ENCODE results near the gene DPM2. TPM values are rescaled to one million over a fixed set of nuclear protein-coding genes. Genes with fewer than 3 reads are reported as not detected.

Gene DPM2
- total RNA-seq, 6 experiments from 2014 or later = 10.6 to 19.1 (median 13.9) TPM

DNA sequence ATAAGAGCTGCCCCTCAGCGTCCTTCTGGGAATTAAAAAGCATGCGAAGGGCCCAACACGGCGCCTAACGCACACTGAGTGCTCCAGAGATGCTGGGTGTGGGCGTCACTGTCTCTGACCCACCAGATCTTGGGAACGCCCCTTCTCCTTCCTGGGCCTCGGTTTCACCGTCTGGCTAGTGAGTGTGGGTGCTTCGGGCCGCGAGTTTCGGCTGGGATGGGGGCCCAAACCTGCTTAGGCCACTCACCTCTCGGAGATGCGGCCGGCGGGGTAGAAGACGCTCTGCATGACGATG is 10.8 kb downstream of the DPM2 start:
- DNase-seq (no peak), ATAC-seq (no peak)
- TF ChIP-seq, protein P1, sequence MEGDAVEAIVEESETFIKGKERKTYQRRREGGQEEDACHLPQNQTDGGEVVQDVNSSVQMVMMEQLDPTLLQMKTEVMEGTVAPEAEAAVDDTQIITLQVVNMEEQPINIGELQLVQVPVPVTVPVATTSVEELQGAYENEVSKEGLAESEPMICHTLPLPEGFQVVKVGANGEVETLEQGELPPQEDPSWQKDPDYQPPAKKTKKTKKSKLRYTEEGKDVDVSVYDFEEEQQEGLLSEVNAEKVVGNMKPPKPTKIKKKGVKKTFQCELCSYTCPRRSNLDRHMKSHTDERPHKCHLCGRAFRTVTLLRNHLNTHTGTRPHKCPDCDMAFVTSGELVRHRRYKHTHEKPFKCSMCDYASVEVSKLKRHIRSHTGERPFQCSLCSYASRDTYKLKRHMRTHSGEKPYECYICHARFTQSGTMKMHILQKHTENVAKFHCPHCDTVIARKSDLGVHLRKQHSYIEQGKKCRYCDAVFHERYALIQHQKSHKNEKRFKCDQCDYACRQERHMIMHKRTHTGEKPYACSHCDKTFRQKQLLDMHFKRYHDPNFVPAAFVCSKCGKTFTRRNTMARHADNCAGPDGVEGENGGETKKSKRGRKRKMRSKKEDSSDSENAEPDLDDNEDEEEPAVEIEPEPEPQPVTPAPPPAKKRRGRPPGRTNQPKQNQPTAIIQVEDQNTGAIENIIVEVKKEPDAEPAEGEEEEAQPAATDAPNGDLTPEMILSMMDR (IDR thresholded peaks at IDR 0.05) = no peak
- TF ChIP-seq POLR2A (IDR thresholded peaks at IDR 0.05) = no peak
- intact Hi-C loops (cut with DNase I) = loop anchor here (10.0 kb wide), 2 partner anchors 332 to 422 kb away; no protein-coding TSS in a partner anchor
- WGBS (ENCODE audit: insufficient coverage, low coverage, low lambda C conversion rate, missing lambda C conversion rate) = 20% methylated on average over 1 of the region's 19 CpGs
- no peak overlapping the region for H3K4me3 ChIP-seq
- no peaks in the 10 kb centered on the region for H3K36me3 ChIP-seq
- H3K4me1 ChIP-seq = peaks cover 0 to 7% (median 3%) of the 10 kb centered on the region in 4 donors
- H3K9me3 ChIP-seq = no peaks in the 10 kb centered on the region
- H3K27ac ChIP-seq = no peak overlapping the region
- H3K27me3 ChIP-seq = peaks cover 0 to 9% of the 10 kb centered on the region in 2 donors

DNA sequence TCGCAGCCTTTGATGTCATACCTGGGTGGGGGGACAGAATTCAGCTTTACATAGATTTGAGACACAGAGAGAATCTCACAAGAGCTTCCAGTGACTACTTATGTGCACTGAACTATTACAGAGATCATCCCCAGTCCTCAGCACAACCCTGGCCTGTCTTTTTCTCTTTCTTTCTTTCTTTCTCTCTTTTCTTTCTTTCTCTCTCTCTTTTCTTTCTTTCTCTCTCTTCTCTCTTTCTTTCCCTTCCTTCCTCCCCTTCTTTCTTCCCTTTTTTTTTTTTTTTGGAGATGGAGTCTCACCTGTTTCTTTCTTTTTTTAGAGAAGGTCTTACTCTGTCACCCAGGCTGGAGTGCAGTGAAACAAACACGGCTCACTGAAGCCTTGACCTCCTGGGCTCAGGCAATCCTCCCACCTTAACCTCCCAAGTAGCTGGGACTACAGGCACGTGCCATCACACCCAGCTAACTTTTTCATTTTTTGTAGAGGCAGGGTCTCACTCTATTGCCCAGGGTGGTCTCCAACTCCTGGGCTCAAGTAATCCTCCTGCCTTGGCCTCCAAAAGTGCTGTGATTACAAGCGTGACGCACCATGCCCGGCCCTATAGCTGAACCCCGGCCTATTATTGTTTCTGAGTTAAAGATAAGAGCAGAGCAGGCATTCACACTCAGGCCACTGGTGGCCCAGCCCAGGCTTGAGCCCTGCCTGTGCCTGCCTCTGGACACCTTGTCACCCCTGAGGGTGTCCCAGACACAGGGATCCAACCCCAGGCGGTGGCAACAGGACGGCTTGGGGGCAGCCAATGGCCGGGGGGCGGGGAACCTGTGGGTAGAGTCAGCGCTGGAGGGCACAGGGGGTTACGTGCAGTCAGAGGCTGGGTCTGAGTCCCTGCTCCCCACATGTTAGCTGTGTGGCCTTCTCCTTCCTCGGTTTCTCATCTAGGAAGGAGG is 11.4 kb downstream of the DPM2 start:
- Histone ChIP-seq H3K4me1 (peaks cover 0 to 12% (median 6%) of the 10 kb centered on the region in 4 donors), H3K27me3 (peaks cover 0 to 9% of the 10 kb centered on the region in 2 donors), H3K36me3 (no peaks in the 10 kb centered on the region), H3K27ac (no peak overlapping the region), H3K9me3 (no peaks in the 10 kb centered on the region), H3K4me3 (no peak overlapping the region)
- no peak for ATAC-seq
- no peak for DNase-seq
- TF ChIP-seq, protein P1 (IDR thresholded peaks at IDR 0.05) = no peak
- TF ChIP-seq POLR2A (IDR thresholded peaks at IDR 0.05) = no peak
- 57% methylated on average over 7 of the region's 14 CpGs for WGBS (ENCODE audit: insufficient coverage, low coverage, low lambda C conversion rate, missing lambda C conversion rate)
- intact Hi-C loops (cut with DNase I) = loop anchor here (10.0 kb wide), 2 partner anchors 331 to 421 kb away; no protein-coding TSS in a partner anchor

DNA sequence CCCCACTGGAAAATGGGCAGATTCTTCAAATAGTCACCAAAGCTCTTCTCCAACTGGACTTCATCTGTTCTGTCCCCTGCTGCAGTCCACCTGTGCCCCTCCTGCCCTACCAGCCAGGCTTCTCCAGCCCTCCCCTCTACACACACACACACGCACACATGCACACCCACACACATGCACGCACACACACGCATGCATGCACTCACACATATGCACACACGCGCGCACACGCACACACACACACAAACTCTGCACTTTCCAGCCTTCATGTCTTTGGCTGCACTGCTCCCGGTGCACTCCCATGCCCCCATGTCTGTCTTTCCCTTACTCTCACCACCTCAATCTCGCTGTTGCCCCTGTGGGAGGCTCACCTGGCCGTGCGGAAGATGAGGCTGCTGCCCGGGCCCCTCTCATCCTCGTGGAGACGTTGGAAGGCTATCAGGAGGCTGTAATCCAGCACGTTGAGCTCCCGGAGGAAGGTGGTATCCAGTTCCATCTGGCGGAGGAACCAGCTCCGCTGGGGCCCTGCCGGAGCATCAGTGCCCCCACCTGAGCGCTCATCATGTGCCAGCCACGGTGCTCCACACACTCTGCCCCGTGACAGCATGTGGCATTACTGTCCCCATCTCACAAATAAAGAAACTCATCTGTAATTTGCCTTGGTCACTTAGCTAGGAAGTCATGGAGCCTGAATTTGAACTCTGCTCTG is 12.8 kb downstream of the DPM2 start:
- no peak for ATAC-seq
- DNase-seq = no peak
- intact Hi-C loops (cut with DNase I) = loop anchor here (5.0 to 10.0 kb wide), 3 partner anchors 188 to 420 kb away; partner anchors contain the start of gene TOR2A (in 1 of the 2)
- no peak overlapping the region for H3K27ac ChIP-seq
- peaks cover 0 to 9% of the 10 kb centered on the region in 2 donors for H3K27me3 ChIP-seq
- H3K4me3 ChIP-seq = no peak overlapping the region
- TF ChIP-seq POLR2A (IDR thresholded peaks at IDR 0.05) = no peak
- H3K9me3 ChIP-seq = no peaks in the 10 kb centered on the region
- no peaks in the 10 kb centered on the region for H3K36me3 ChIP-seq
- 85% methylated on average over 9 of the region's 22 CpGs for WGBS (ENCODE audit: insufficient coverage, low coverage, low lambda C conversion rate, missing lambda C conversion rate)
- H3K4me1 ChIP-seq = peaks cover 0 to 12% (median 3%) of the 10 kb centered on the region in 4 donors

DNA sequence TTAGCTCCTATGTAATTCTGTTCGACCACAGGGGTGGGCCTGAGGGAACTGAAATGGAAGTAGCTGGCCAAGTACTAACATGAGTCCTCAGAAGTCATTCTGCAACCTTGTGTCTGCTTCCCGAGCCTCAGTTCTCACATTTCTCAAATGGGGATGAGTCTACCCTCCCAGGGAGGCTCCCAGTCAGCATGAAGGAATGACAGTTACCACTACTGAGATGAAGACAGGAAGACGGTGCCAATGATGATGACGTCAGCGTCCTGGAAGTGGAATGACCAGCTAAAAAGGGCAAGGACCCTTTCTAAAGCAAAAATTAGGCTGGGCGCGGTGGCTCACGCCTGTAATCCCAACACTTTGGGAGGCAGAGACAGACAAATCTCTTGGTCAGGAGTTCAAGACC is 13.9 kb downstream of the DPM2 start:
- intact Hi-C loops (cut with DNase I) = loop anchor here (5.0 to 10.0 kb wide), 3 partner anchors 186 to 419 kb away; partner anchors contain the start of gene TOR2A (in 1 of the 2)
- no peak for TF ChIP-seq POLR2A (IDR thresholded peaks at IDR 0.05)
- TF ChIP-seq, protein P1 (IDR thresholded peaks at IDR 0.05) = no peak
- no peak overlapping the region for H3K4me3 ChIP-seq
- H3K9me3 ChIP-seq = no peaks in the 10 kb centered on the region
- WGBS (ENCODE audit: insufficient coverage, low coverage, low lambda C conversion rate, missing lambda C conversion rate) = 60% methylated on average over 7 of the region's 8 CpGs
- DNase-seq (no peak), ATAC-seq (no peak)
- peaks cover 0 to 22% (median 3%) of the 10 kb centered on the region in 4 donors for H3K4me1 ChIP-seq
- H3K27me3 ChIP-seq = peaks cover 0 to 9% of the 10 kb centered on the region in 2 donors
- no peaks in the 10 kb centered on the region for H3K36me3 ChIP-seq
- H3K27ac ChIP-seq = no peak overlapping the region
